GM21390 (cell line): ENCODE measurements around the gene C16orf92.

Experiments
- ATAC-seq: cut with Tn5 transposase; IDR thresholded peaks from one replicate; pipeline ENCODE4 v1.9.1; 2021; ENCODE audit not compliant: unreplicated experiment

C16orf92 gene

GRCh38 chr16:29988346-29989075 lies 34.5 kb upstream of the C16orf92 start:
- ATAC-seq, result no peak

- no peak for ATAC-seq
Observed at GRCh38 chr16:29989111-29989858, 33.7 kb upstream of the C16orf92 start.

- no peak for ATAC-seq
Observed at GRCh38 chr16:29990034-29990433, 33.0 kb upstream of the C16orf92 start.

- ATAC-seq, result no peak
Observed at GRCh38 chr16:29990883-29991570, 32.0 kb upstream of the C16orf92 start.

GRCh38 chr16:29991571-29991904 lies 31.5 kb upstream of the C16orf92 start:
- no peak for ATAC-seq

GRCh38 chr16:29992344-29992967 lies 30.5 kb upstream of the C16orf92 start:
- ATAC-seq, result no peak

GRCh38 chr16:29993191-29993902 lies 29.7 kb upstream of the C16orf92 start:
- ATAC-seq, result no peak

GRCh38 chr16:29993903-29994599 lies 28.9 kb upstream of the C16orf92 start:
- no peak for ATAC-seq

- ATAC-seq, result peak; percentile 38
Observed at GRCh38 chr16:29994600-29995323, 28.2 kb upstream of the C16orf92 start.

- ATAC-seq, result peak; percentile 40
Observed at GRCh38 chr16:29995324-29995910, 27.6 kb upstream of the C16orf92 start, which contains the start of gene HIRIP3. HIRIP3 (minus strand) TSS chr16:29995617; CDS start chr16:29995605, 12 bp downstream.

GRCh38 chr16:29995911-29996765 lies 26.9 kb upstream of the C16orf92 start, which contains the start of gene INO80E:
INO80E (plus strand) TSS chr16:29996241; CDS start chr16:29996311, 70 bp downstream.
- peak; percentile 81 for ATAC-seq

GRCh38 chr16:29996766-29997250 lies 26.2 kb upstream of the C16orf92 start:
- ATAC-seq, result no peak

- ATAC-seq, result no peak
Observed at GRCh38 chr16:29999605-30000004, 23.4 kb upstream of the C16orf92 start.

- ATAC-seq, result no peak
Observed at GRCh38 chr16:30000735-30001631, 22.0 kb upstream of the C16orf92 start.

- ATAC-seq, result no peak
Observed at GRCh38 chr16:30002614-30003346, 20.2 kb upstream of the C16orf92 start.
